Ramos (cell line): Measurements from ENCODE around the gene NAV3.

ENCODE experiments used
- in situ Hi-C: fragments of 300-500 bp; cut with MboI; formaldehyde crosslinking; loops from one replicate; pipeline ENCODE4 v1.14.3; 2022; ENCODE audit warnings: low sequenced_read_pairs; ENCODE audit not compliant: unreplicated experiment

The NAV3 gene

DNA sequence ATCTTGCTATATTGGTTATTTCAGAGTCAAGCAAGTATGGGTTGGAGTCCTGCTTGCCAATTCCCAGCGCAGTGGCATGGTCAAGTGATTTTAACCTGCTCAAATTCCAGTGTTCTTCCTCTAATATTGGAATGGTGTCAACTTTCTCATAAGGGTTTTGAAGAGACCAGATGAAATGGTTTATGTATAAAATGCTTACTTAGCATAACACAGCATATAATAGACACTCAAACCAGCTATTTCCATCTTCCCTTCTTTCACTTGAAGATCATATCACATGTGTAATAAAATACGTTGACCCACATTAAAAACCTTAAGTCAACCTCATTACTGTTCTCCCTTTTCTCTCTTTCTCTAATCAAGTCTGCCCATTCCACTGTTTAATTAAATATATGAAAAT lies 144.0 kb downstream of the NAV3 start:
- in situ Hi-C loops, result no loop called here

DNA sequence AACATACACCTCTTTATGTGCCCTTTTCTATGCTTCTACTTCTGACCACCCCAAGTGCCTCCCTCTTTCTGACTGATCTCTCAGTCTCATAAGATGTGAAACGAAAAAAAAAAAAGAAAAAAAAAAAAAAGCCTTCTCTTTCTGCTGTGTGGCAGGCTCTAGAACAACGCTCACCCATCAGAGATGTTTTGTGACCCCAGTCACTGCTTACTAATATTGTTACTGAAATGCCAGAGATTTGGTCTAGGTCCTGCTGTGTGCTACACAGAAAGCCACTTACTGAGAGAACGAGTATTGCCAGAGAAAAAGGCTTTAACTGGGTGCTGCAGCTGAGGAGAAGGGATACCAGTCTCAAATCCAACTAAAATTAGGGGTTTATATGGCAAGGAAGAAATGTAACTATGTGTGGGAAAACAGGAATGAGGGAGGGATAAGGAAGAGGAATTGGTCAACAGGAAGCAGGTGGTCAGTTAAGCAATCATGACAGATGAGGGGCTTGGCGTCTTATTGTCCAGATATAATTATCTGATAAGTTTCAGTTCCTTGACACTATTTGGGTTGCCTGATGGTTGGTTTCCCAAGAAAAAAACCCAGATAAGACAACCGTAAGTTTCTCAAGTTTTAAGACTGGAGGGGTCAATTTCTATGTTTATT lies 149.0 kb downstream of the NAV3 start:
- in situ Hi-C loops, result no loop called here

DNA sequence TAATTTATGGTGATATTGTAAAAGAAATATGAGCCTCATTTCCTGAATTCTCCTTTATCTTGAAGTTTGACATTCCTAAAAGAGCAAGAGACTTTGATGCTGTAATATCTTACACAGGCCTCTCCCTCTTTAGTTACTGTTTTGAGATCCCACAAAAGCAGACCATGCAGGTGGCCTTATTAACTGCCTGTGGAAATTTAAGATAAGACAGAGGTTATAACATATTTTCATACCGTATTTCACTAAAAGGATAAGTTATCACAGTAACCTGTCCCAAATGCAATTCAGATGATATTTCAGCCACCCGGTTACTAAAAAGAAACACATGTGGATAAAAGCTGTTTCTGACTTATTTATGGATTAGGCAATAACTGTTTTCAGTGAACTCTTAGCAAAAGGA lies 150.1 kb downstream of the NAV3 start:
- in situ Hi-C loops, result no loop called here

GRCh38 chr12:77983859-77984258 lies 153.2 kb downstream of the NAV3 start:
- in situ Hi-C loops, result no loop called here

DNA sequence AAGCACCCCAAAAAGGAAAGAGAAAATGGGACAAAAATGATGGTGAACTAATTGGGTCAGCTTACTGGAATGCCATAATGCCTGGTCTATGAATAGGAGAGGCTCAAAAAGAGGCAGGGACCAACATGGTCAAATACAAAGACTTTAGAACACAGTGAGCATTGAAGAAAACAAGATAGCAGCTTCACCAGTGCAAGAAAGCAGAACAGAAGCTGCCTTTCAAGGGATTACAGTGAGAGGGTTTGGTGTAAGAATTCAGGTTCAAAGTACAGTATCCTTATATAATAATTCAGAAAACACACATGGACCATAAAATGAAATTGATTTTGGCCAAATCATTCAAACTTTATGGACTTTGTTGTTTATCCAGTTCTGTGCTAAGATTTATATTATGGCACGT lies 162.1 kb downstream of the NAV3 start:
- in situ Hi-C loops, result no loop called here

DNA sequence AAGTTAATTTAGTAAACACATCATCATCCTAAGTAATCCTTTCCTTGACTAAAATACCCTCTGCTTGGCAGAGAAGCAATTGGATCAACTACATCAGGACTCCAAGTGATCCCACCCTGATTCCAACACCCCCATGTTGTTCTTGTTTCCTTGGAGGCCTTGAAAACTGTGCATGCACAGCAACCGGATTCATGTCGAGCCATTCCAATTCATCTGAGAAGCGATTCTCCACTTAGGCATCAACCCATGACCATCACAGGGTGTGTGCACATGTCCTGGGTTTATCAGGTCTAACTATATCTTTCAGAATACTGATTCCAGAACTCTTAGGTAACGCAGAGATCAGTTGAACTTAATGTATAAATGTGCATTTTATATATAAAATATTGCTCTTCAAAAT lies 163.0 kb downstream of the NAV3 start:
- in situ Hi-C loops, result no loop called here

DNA sequence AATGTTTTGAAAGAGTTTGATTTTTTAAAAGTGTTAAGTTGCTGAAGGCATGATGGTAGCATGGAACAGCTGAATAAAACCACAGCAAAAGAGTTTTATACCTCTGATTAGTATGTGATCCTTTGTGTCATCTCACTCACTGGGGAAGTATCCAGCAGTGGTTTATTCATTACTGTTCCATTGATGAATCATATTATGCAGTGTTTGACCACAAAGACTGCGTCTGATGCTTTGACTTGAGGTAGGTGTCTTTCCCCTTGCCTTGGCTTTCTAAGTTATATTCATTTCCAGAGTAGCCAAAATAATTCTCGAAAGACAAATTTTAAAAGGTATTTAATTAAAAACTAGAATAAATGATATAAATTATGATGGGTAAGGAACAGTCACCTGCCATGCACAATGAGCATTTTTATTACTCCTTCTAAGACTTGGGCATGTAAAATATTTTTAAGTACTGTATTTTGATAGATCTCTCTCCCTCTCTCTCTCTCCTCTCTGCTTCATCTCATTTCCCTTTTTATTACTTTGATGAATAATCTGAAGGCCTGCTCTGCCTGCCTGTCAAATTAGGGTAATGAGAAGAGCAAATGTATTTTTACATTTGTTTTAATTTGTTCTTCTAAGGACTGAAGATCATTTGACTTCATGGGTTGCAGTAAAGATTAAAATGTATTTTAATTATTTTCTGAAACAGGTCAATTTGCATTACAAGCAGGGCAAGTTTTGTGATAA lies 164.9 kb downstream of the NAV3 start:
- in situ Hi-C loops, result no loop called here

- in situ Hi-C loops, result no loop called here
These were observed 166.0 kb downstream of the NAV3 start for GRCh38 chr12:77996670-77997069.

DNA sequence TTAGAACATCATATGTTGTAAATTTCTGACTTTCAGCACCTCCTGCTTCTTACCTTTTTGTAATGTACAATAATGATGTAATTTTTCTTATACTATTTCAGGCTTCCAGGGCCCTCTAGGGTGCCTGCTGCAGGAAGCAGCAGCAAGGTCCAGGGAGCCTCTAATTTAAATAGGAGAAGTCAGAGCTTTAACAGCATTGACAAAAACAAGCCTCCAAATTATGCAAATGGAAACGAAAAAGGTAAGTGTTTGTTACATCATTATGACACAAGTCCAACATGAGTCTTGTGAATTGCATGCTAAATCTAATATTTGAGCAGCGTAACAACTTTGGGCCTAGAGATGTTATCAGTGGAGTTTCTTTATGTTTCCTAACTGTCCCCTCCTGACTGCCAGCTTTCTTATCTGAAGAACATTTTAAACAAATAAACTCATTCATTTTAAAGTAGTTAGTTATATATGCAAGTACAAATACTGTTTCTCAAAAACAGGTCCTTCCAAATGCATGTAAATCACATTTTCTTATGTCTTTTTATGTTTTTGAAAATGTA lies 167.6 kb downstream of the NAV3 start:
- in situ Hi-C loops, result no loop called here

DNA sequence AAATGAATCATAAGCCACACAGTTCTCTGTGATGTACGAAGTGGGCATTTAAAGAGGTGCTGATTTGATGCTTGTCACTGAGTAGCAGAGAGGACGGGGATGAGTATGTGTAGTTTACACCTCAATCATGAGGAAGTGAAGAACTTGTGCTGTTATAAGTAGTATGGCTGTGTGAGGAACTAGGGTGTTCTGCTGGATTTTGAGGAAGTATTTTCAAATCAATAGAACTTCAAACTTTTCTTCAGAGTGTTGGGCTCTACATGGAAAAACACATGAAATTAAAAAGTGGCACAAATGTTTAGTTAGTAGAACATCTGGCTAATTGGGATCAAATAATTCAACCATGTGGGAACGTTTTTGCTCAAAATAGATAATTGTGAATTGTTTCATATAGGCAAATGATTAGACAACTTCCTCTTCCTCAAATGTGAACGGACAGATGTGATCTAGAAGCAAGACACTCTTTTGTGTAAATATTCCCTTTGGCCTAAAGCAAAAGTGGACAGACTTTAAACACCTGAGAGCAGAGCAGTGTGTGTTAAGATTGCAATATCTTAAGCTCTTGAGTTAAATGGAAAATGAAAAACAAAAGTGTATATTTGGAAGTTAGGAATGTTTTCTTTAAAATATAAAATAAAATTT lies 168.5 kb downstream of the NAV3 start:
- in situ Hi-C loops, result no loop called here

DNA sequence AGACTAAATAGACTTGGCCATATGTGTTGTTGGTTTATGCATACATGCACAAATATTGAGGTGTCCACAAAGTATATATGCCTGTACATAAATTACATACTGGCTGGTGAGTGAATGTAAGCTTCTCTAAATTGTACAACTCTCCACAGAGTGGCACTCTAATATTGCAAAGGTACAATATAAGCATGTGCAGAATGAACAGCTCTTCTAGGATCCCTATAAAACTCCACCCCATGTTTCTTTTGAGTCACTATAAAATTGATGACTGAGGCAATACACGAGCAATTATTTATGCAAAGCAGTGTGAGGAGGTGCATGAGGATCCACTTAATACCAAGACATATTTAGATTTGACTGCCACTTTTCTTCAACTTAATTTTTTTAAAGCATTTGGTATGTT lies 172.2 kb downstream of the NAV3 start:
- in situ Hi-C loops, result no loop called here

- in situ Hi-C loops, result no loop called here
These were observed 173.8 kb downstream of the NAV3 start for GRCh38 chr12:78004249-78005093.

GRCh38 chr12:78005094-78005492 lies 174.4 kb downstream of the NAV3 start:
- in situ Hi-C loops, result no loop called here

- in situ Hi-C loops, result no loop called here
These were observed 176.5 kb downstream of the NAV3 start for GRCh38 chr12:78007173-78007572.

DNA sequence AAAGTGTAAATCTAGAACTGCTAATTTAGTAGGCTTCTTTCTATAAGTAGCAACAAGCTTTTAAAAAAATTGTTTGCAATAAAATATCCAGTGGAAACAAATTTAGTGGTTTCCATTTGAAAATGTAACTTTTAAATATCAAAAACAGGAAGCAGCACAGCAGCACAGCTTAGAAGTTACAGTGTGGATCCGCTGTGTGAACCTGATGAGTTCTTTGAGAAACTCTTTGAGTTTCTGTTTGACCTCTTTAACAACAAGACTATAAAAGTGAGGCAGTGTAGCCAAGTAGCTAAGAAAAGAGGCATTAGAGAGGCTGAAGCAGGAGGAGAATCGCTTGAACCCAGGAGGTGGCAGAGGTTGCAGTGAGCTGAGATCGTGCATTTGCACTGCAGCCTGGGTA lies 178.3 kb downstream of the NAV3 start:
- in situ Hi-C loops, result no loop called here

- in situ Hi-C loops, result no loop called here
These were observed 187.6 kb downstream of the NAV3 start for GRCh38 chr12:78018171-78018910.

- in situ Hi-C loops, result no loop called here
These were observed 188.2 kb downstream of the NAV3 start for GRCh38 chr12:78018939-78019338.

DNA sequence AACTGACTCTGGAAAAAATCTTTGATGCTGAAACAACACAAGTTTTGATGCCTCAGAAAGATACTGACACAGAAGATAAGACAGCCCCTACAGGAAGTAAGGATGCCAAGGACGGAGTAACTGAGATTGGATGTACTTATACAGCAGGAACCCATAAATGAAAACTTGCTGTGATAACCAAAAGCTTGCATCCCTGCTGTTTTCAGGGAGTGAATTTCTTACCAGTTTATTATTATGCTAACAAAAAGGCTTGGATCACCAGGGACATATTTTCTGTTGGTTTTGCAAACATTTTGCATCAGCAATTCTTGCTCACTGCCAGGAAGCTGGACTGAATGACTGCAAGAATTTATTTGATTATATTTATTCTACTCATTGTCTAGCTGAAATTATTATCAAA lies 197.7 kb downstream of the NAV3 start:
- in situ Hi-C loops, result no loop called here

- in situ Hi-C loops, result no loop called here
These were observed 203.3 kb downstream of the NAV3 start for GRCh38 chr12:78034025-78034424.
